Loucy (cell line): Measurements from ENCODE around the gene EVI5.
A peak's percentile ranks its signal among the peaks of the same experiment; 100 is the strongest.

Source experiments
- H2AFZ ChIP-seq: fragments of 200-600 bp; sonication (generic); 2 replicates; pipeline ENCODE4 v1.6.0; 2016; ENCODE audit warnings: antibody characterized with exemption, mild to moderate bottlenecking, low read length, moderate library complexity
- H3F3A ChIP-seq: fragments of 200-600 bp; 2 replicates; pipeline ENCODE4 v1.6.0; 2016; ENCODE audit warnings: antibody characterized with exemption, low read depth, mild to moderate bottlenecking
- H3K27me3 ChIP-seq: fragments of 200-600 bp; sonication (generic); 2 replicates; pipeline ENCODE4 v1.6.1; 2014; ENCODE audit warnings: low read length, mild to moderate bottlenecking; ENCODE audit not compliant: insufficient read depth, poor library complexity, severe bottlenecking
- H3K36me3 ChIP-seq: fragments of 200-600 bp; sonication (generic); 2 replicates; pipeline ENCODE4 v1.6.1; 2016; ENCODE audit warnings: low read length; ENCODE audit not compliant: insufficient read depth
- H3K4me1 ChIP-seq: fragments of 200-600 bp; sonication (generic); 2 replicates; pipeline ENCODE4 v1.5.1; 2014; ENCODE audit warnings: low read length, mild to moderate bottlenecking; ENCODE audit not compliant: insufficient read depth, poor library complexity, severe bottlenecking
- H3K4me2 ChIP-seq: fragments of 200-600 bp; sonication (generic); 2 replicates; pipeline ENCODE4 v1.6.0; 2014; ENCODE audit warnings: antibody characterized with exemption, low read length, low read depth, mild to moderate bottlenecking; ENCODE audit not compliant: poor library complexity, severe bottlenecking
- H3K4me3 ChIP-seq: fragments of 200-600 bp; sonication (generic); 2 replicates; pipeline ENCODE4 v1.5.1; 2014; ENCODE audit warnings: low read length, mild to moderate bottlenecking, mixed read lengths; ENCODE audit not compliant: poor library complexity, severe bottlenecking
- H3K79me2 ChIP-seq: fragments of 200-600 bp; sonication (generic); 2 replicates; pipeline ENCODE4 v1.6.1; 2014; ENCODE audit warnings: low read length; ENCODE audit not compliant: insufficient read depth
- H3K9ac ChIP-seq: fragments of 200-600 bp; sonication (generic); 2 replicates; pipeline ENCODE4 v1.6.0; 2014; ENCODE audit warnings: mild to moderate bottlenecking, low read depth, low read length, moderate library complexity; ENCODE audit not compliant: poor library complexity, severe bottlenecking
- H3K9me2 ChIP-seq: fragments of 200-600 bp; sonication (generic); replicated peaks from 2 replicates; pipeline ENCODE4 v1.6.1; 2016; ENCODE audit warnings: low read depth, low read length, mixed read lengths
- H3K9me3 ChIP-seq: fragments of 200-600 bp; sonication (generic); 2 replicates; pipeline ENCODE4 v1.6.1; 2014; ENCODE audit warnings: mild to moderate bottlenecking, antibody characterized with exemption, low read length, low read depth; ENCODE audit not compliant: insufficient read depth
- H4K20me1 ChIP-seq: fragments of 200-600 bp; sonication (generic); 2 replicates; pipeline ENCODE4 v1.6.0; 2014; ENCODE audit warnings: antibody characterized with exemption, low read length, mild to moderate bottlenecking; ENCODE audit not compliant: insufficient read depth, poor library complexity, severe bottlenecking
- CTCF ChIP-seq: fragments of 200-600 bp; sonication (generic); conservative IDR thresholded peaks from 2 replicates; pipeline ENCODE4 v1.5.1; 2014; ENCODE audit warnings: mild to moderate bottlenecking, antibody characterized with exemption, low read length
- EZH2phosphoT487 ChIP-seq: fragments of 200-600 bp; IDR thresholded peaks from 2 replicates; pipeline ENCODE4 v1.6.1; 2018; ENCODE audit warnings: antibody characterized with exemption, mild to moderate bottlenecking, moderate library complexity, borderline replicate concordance

EVI5 gene

GRCh38 chr1:92543131-92544055 lies 241.5 kb downstream of the EVI5 start:
- peak overlapping the region; percentile 48 for H3K4me2 ChIP-seq
- TF ChIP-seq EZH2phosphoT487 (no peak), CTCF (no peak)
- no peaks in the 10 kb centered on the region for H3K27me3 ChIP-seq
- H3K9me2 ChIP-seq: no peaks in the 10 kb centered on the region
- H3K4me3 ChIP-seq: no peak overlapping the region
- H3K9ac ChIP-seq: no peak overlapping the region
- peaks cover 36% of the 10 kb centered on the region for H3K4me1 ChIP-seq
- H2AFZ ChIP-seq: 0 out of 2 replicates have a peak overlapping the region, but pooled peaks have one; percentile 6
- H4K20me1 ChIP-seq: no peaks in the 10 kb centered on the region
- H3K79me2 ChIP-seq: no peaks in the 10 kb centered on the region
- no peaks in the 10 kb centered on the region for H3F3A ChIP-seq
- H3K9me3 ChIP-seq: no peaks in the 10 kb centered on the region
- no peaks in the 10 kb centered on the region for H3K36me3 ChIP-seq

GRCh38 chr1:92538413-92539061 lies 246.4 kb downstream of the EVI5 start:
- H3K27me3 ChIP-seq: no peaks in the 10 kb centered on the region
- 0 out of 2 replicates have a peak, but pooled peaks cover 8% of the 10 kb centered on the region for H3F3A ChIP-seq
- peak overlapping the region; percentile 36 for H3K9ac ChIP-seq
- no peaks in the 10 kb centered on the region for H3K36me3 ChIP-seq
- peak overlapping the region; percentile 74 for H3K4me2 ChIP-seq
- no peaks in the 10 kb centered on the region for H4K20me1 ChIP-seq
- TF ChIP-seq CTCF: no peak
- TF ChIP-seq EZH2phosphoT487: no peak
- H3K4me1 ChIP-seq: peaks cover 61% of the 10 kb centered on the region
- H3K4me3 ChIP-seq: peak overlapping the region; percentile 50
- no peaks in the 10 kb centered on the region for H3K9me2 ChIP-seq
- H3K9me3 ChIP-seq: no peaks in the 10 kb centered on the region
- H3K79me2 ChIP-seq: no peaks in the 10 kb centered on the region
- H2AFZ ChIP-seq: no peak overlapping the region

GRCh38 chr1:92538048-92538412 lies 246.9 kb downstream of the EVI5 start:
- Histone ChIP-seq H3K9ac (peak overlapping the region; percentile 36), H3K4me1 (peaks cover 56% of the 10 kb centered on the region)

More at GRCh38 chr1:92538048-92538412, 246.9 kb downstream of the EVI5 start:
- no peak overlapping the region for H2AFZ ChIP-seq
- H3F3A ChIP-seq: 0 out of 2 replicates have a peak, but pooled peaks cover 8% of the 10 kb centered on the region
- H3K36me3 ChIP-seq: no peaks in the 10 kb centered on the region
- H3K4me3 ChIP-seq: peak overlapping the region; percentile 50
- no peaks in the 10 kb centered on the region for H3K79me2 ChIP-seq
- no peak; the same call in 1 of the 2 replicates for TF ChIP-seq CTCF
- TF ChIP-seq EZH2phosphoT487: no peak
- H3K9me2 ChIP-seq: no peaks in the 10 kb centered on the region
- H3K27me3 ChIP-seq: no peaks in the 10 kb centered on the region
- H4K20me1 ChIP-seq: no peaks in the 10 kb centered on the region
- H3K9me3 ChIP-seq: no peaks in the 10 kb centered on the region
- peak overlapping the region; percentile 74 for H3K4me2 ChIP-seq
